Endothelial cell of umbilical vein (primary cell): ENCODE results near the gene LGALS3BP. TPM values are rescaled to one million over a fixed set of nuclear protein-coding genes. Genes with fewer than 3 reads are reported as not detected.

Experiments
- BruUV-seq: library from RNA; stranded (reverse); fragments of 400-500 nt; replicated peaks from 2 replicates; lab custom pipeline; 2021; lab: Mats Ljungman, UMichigan
- CTCF ChIA-PET: fragments of 300-600, 350-600 bp; sonication (Branson Sonifier 250); formaldehyde crosslinking; loops from one replicate; lab custom pipeline; 2021; ENCODE audit warnings: antibody characterized with exemption, inconsistent platforms; lab: Charles Lee
- POLR2A ChIA-PET: fragments of 300-600, 350-600 bp; sonication (Branson Sonifier 250); formaldehyde crosslinking; loops from one replicate; lab custom pipeline; 2021; ENCODE audit warnings: antibody characterized with exemption, inconsistent platforms; lab: Charles Lee
- DNase-seq: peaks from one replicate; pipeline ENCODE4 v3.0.0-alpha.2; 2011; ENCODE audit warnings: low read depth, low spot score
- FAIRE-seq: peaks from 2 replicates; lab custom pipeline; 2011; peaks lifted over from hg19 to GRCh38; lab: Jason Lieb, UNC
- H2AFZ ChIP-seq: 2 replicates; pipeline ENCODE4 v1.6.0; 2012; ENCODE audit warnings: low read depth, low read length, control low read depth, inconsistent platforms
- H3K27ac ChIP-seq: 2 replicates; pipeline ENCODE4 v1.5.1; 2011; ENCODE audit warnings: low read depth, mild to moderate bottlenecking, control low read depth, low read length, moderate library complexity; ENCODE audit not compliant: insufficient read depth
- H3K27me3 ChIP-seq, 2 experiments: 2 replicates each; pipeline versions ENCODE4 v1.6.0 to v1.6.1; 2011; ENCODE audit warnings: low read length in 2 of 2, mixed read lengths in 1 of 2; ENCODE audit not compliant: control insufficient read depth in 2 of 2, insufficient read depth in 2 of 2
- H3K36me3 ChIP-seq, 2 experiments: 2 replicates in 1 of 2; 3 replicates in 1 of 2; pipeline ENCODE4 v1.5.1; 2011; ENCODE audit warnings: low read length in 2 of 2, mild to moderate bottlenecking in 1 of 2, moderate library complexity in 1 of 2; ENCODE audit not compliant: control insufficient read depth in 2 of 2, insufficient read depth in 2 of 2; ENCODE audit errors: extremely low read depth in 1 of 2
- H3K4me1 ChIP-seq: 3 replicates; pipeline ENCODE4 v1.5.1; 2011; ENCODE audit warnings: mild to moderate bottlenecking, low read length; ENCODE audit not compliant: control insufficient read depth, insufficient read depth; ENCODE audit errors: extremely low read depth
- H3K4me2 ChIP-seq: 2 replicates; pipeline ENCODE4 v1.6.1; 2011; ENCODE audit warnings: low read length, control low read depth, mixed read lengths; ENCODE audit not compliant: insufficient read depth
- H3K4me3 ChIP-seq, 3 experiments: fragments of 200-600 bp in 1 of 3; sonication (generic), shearing (Covaris generic) in 1 of 3; replicated peaks in 1 of 3; 2 replicates each; pipeline ENCODE4 v1.5.1; 2011 to 2016; ENCODE audit warnings: control low read depth in 3 of 3, low read length in 3 of 3, mild to moderate bottlenecking in 2 of 3, inconsistent platforms in 1 of 3, low read depth in 1 of 3, moderate library complexity in 1 of 3; ENCODE audit not compliant: insufficient read depth in 1 of 3
- H3K79me2 ChIP-seq: 2 replicates; pipeline ENCODE4 v1.6.0; 2012; ENCODE audit warnings: low read length, inconsistent platforms; ENCODE audit not compliant: control insufficient read depth, insufficient read depth
- H3K9ac ChIP-seq: replicated peaks from 2 replicates; pipeline ENCODE3; 2011; ENCODE audit warnings: low read length, control low read depth; ENCODE audit not compliant: insufficient read depth; ENCODE audit errors: extremely low read depth
- H3K9me1 ChIP-seq: replicated peaks from 3 replicates; pipeline ENCODE4 v1.6.0; 2011; ENCODE audit warnings: mild to moderate bottlenecking, low read length; ENCODE audit not compliant: control insufficient read depth, insufficient read depth; ENCODE audit errors: extremely low read depth
- H3K9me3 ChIP-seq: replicated peaks from 2 replicates; pipeline ENCODE4 v1.5.1; 2012; ENCODE audit warnings: low read length, inconsistent platforms; ENCODE audit not compliant: control insufficient read depth, insufficient read depth
- H4K20me1 ChIP-seq: replicated peaks from 2 replicates; pipeline ENCODE3; 2011; ENCODE audit warnings: mild to moderate bottlenecking, low read length; ENCODE audit not compliant: control insufficient read depth, insufficient read depth; ENCODE audit errors: extremely low read depth
- CTCF ChIP-seq, 2 donors: IDR thresholded peaks; 1 replicate in 1 of 2; 2 replicates in 1 of 2; pipeline ENCODE4 v1.5.1; 2011; ENCODE audit warnings: low read length in 2 of 2, mild to moderate bottlenecking in 2 of 2, moderate library complexity in 2 of 2, control low read depth in 1 of 2, inconsistent platforms in 1 of 2, low read depth in 1 of 2; ENCODE audit not compliant: insufficient read depth in 1 of 2; ENCODE audit errors: extremely low read depth in 1 of 2
- EZH2 ChIP-seq: IDR thresholded peaks from 2 replicates; pipeline ENCODE4 v1.6.1; 2012; ENCODE audit warnings: borderline replicate concordance, low read depth, mild to moderate bottlenecking, moderate library complexity, low read length, inconsistent platforms; ENCODE audit not compliant: severe bottlenecking
- FOS ChIP-seq: IDR thresholded peaks from 2 replicates; pipeline ENCODE4 v1.6.1; 2011; ENCODE audit warnings: mild to moderate bottlenecking, low read length, moderate library complexity, borderline replicate concordance; ENCODE audit not compliant: insufficient read depth
- GATA2 ChIP-seq: IDR thresholded peaks from 2 replicates; pipeline ENCODE4 v1.7.0; 2011; ENCODE audit warnings: low read depth, mild to moderate bottlenecking, moderate library complexity, mixed read lengths, low read length; ENCODE audit not compliant: insufficient read length, insufficient read depth
- JUN ChIP-seq: IDR thresholded peaks from 2 replicates; pipeline ENCODE4 v1.6.1; 2011; ENCODE audit warnings: borderline replicate concordance, low read depth; ENCODE audit not compliant: insufficient read length, insufficient read depth
- MAX ChIP-seq: IDR thresholded peaks from 2 replicates; pipeline ENCODE4 v1.6.1; 2011; ENCODE audit not compliant: insufficient read depth, insufficient read length
- MYC ChIP-seq: IDR thresholded peaks from one replicate; pipeline ENCODE4 v1.6.1; 2011; ENCODE audit warnings: mild to moderate bottlenecking, low read depth, low read length
- POLR2A ChIP-seq: IDR thresholded peaks from 2 replicates; pipeline ENCODE4 v1.6.1; 2012; ENCODE audit warnings: low read depth, mild to moderate bottlenecking, control low read depth, low read length
- POLR2AphosphoS5 ChIP-seq: IDR thresholded peaks from 2 replicates; pipeline ENCODE4 v1.6.1; 2012; ENCODE audit warnings: low read depth, mild to moderate bottlenecking, control low read depth, low read length, moderate library complexity; ENCODE audit not compliant: insufficient read depth
- dilution Hi-C: fragments of 300-500 bp; cut with MboI; formaldehyde crosslinking; loops from one replicate; pipeline ENCODE4 v1.15.0; 2019; ENCODE audit warnings: low sequenced_read_pairs; ENCODE audit not compliant: extremely low pct_ligation_motif_present
- intact Hi-C: fragments of 100-400 bp; cut with micrococcal nuclease; formaldehyde crosslinking; loops from one replicate; pipeline ENCODE4 v1.10.0; 2022
- polyA plus RNA-seq, 4 experiments: library from polyadenylated mRNA; depleted of rRNA in 3 of 4; stranded (reverse) in 3 of 4; unstranded in 1 of 4; fragments of >200 nt; gene quantifications; 2 replicates each; pipeline versions ENCODE4 v1.2.1 to v1.2.3, GENCODE V29; 2011 to 2012; ENCODE audit warnings: missing spikeins in 1 of 4
- total RNA-seq: library from RNA; stranded (reverse); gene quantifications from 2 replicates; pipeline ENCODE4 v1.2.3, GENCODE V29; 2021

Gene LGALS3BP
- total and polyA plus RNA-seq, 2 donors (not counting 3 experiments of a cell fraction or from before 2014, with no cell fraction given), result 0.77 to 1.3 TPM

- no peak for TF ChIP-seq FOS
- TF ChIP-seq CTCF (IDR thresholded peaks at IDR 0.05; ENCODE audit: extremely low read depth in 1 of 2, insufficient read depth in 1 of 2, low read depth in 1 of 2, low read length in 2 of 2), result no peak
- no peak for TF ChIP-seq POLR2AphosphoS5
- TF ChIP-seq POLR2A, result no peak
- TF ChIP-seq JUN, result no peak
- TF ChIP-seq MAX, result no peak
- TF ChIP-seq MYC, result no peak
- no peak for TF ChIP-seq EZH2
- no peak for TF ChIP-seq GATA2
- H3K9me3 ChIP-seq, result no peaks in the 10 kb centered on the region
- no peak for FAIRE-seq
- no peak overlapping the region for H3K4me3 ChIP-seq
- H3K36me3 ChIP-seq, result no peaks in the 10 kb centered on the region
- dilution Hi-C loops, result no loop called here
- H3K4me2 ChIP-seq, result no peak overlapping the region
- no peaks in the 10 kb centered on the region for H3K27me3 ChIP-seq
- H3K9me1 ChIP-seq, result no peaks in the 10 kb centered on the region
- no peak overlapping the region for H3K27ac ChIP-seq
- no peak for DNase-seq
- H3K4me1 ChIP-seq, result no peaks in the 10 kb centered on the region
- ChIA-PET POLR2A (no interaction called here), CTCF (interaction anchor here (1.2 to 9.1 kb wide), 12 partner anchors 12 to 153 kb away, joined by 4 to 171 read pairs (median 11); no protein-coding TSS in a partner anchor)
- H2AFZ ChIP-seq, result no peak overlapping the region
- no peak overlapping the region for H3K9ac ChIP-seq
- BruUV-seq, result no TSS peak
- no peaks in the 10 kb centered on the region for H4K20me1 ChIP-seq
- intact Hi-C loops, result no loop called here
- no peaks in the 10 kb centered on the region for H3K79me2 ChIP-seq
Measured at GRCh38 chr17:78972507-78973105, 7.1 kb downstream of the LGALS3BP start.
